GM23338 (cell line): ENCODE data around the gene CELF2. TPM values are rescaled to one million over a fixed set of nuclear protein-coding genes. Genes with fewer than 3 reads are reported as not detected.

Source experiments
- ATAC-seq: fragments of 200-7000 bp; cut with Tn5 transposase; 3 replicates; pipeline ENCODE4 v1.9.1; 2020
- DNase-seq: peaks from one replicate; pipeline ENCODE4 v3.0.0-alpha.2; 2015; ENCODE audit warnings: low spot score
- H2AFZ ChIP-seq: fragments of 200-600 bp; sonication (generic); 2 replicates; pipeline ENCODE4 v1.8.0; 2016; ENCODE audit warnings: antibody characterized with exemption, mild to moderate bottlenecking, moderate library complexity
- H3F3A ChIP-seq: fragments of 200-600 bp; sonication (generic); replicated peaks from 2 replicates; pipeline ENCODE4 v1.8.0; 2017; ENCODE audit warnings: antibody characterized with exemption, mixed run types, low read depth
- H3K27ac ChIP-seq: fragments of 200-600 bp; sonication (generic); 2 replicates; pipeline ENCODE4 v1.6.1; 2016; ENCODE audit warnings: low read depth
- H3K27me3 ChIP-seq: fragments of 200-600 bp; sonication (generic); 2 replicates; pipeline ENCODE4 v1.8.0; 2016; ENCODE audit warnings: mild to moderate bottlenecking, mixed run types, moderate library complexity; ENCODE audit not compliant: insufficient read depth
- H3K36me3 ChIP-seq: fragments of 200-600 bp; sonication (generic); 2 replicates; pipeline ENCODE4 v1.8.0; 2016; ENCODE audit warnings: mild to moderate bottlenecking; ENCODE audit not compliant: insufficient read depth
- H3K4me1 ChIP-seq: fragments of 200-600 bp; sonication (generic); 2 replicates; pipeline ENCODE4 v1.8.0; 2016; ENCODE audit warnings: mild to moderate bottlenecking, moderate library complexity; ENCODE audit not compliant: insufficient read depth
- H3K4me2 ChIP-seq: fragments of 200-600 bp; sonication (generic); 2 replicates; pipeline ENCODE4 v1.7.1; 2017; ENCODE audit warnings: mixed run types
- H3K4me3 ChIP-seq: fragments of 200-600 bp; sonication (generic); 2 replicates; pipeline ENCODE4 v1.6.1; 2016; ENCODE audit warnings: mixed run types
- H3K79me2 ChIP-seq: fragments of 200-600 bp; sonication (generic); replicated peaks from 2 replicates; pipeline ENCODE4 v1.8.0; 2017; ENCODE audit warnings: mild to moderate bottlenecking; ENCODE audit not compliant: insufficient read depth
- H3K9me2 ChIP-seq: fragments of 200-600 bp; sonication (generic); 2 replicates; pipeline ENCODE4 v1.8.0; 2017; ENCODE audit not compliant: insufficient read depth
- H4K20me1 ChIP-seq: fragments of 200-600 bp; sonication (generic); replicated peaks from 2 replicates; pipeline ENCODE4 v1.8.0; 2017; ENCODE audit warnings: mild to moderate bottlenecking; ENCODE audit not compliant: insufficient read depth
- H3K27ac Mint-ChIP-seq: 2 replicates; pipeline ENCODE4 v1.8.0; 2020; ENCODE audit warnings: inconsistent platforms, mild to moderate bottlenecking, moderate library complexity, mixed read lengths
- H3K27me3 Mint-ChIP-seq: 3 replicates; pipeline ENCODE4 v1.8.0; 2022; ENCODE audit warnings: low read depth, mild to moderate bottlenecking, moderate library complexity, mixed read lengths, inconsistent platforms; ENCODE audit not compliant: insufficient read depth, poor library complexity
- H3K36me3 Mint-ChIP-seq: 3 replicates; pipeline ENCODE4 v1.8.0; 2021; ENCODE audit warnings: low read depth, mild to moderate bottlenecking, inconsistent platforms, moderate library complexity, mixed read lengths
- H3K4me1 Mint-ChIP-seq: 3 replicates; pipeline ENCODE4 v1.8.0; 2020; ENCODE audit warnings: mild to moderate bottlenecking, inconsistent platforms, mixed read lengths
- H3K4me3 Mint-ChIP-seq: 3 replicates; pipeline ENCODE4 v1.8.0; 2021; ENCODE audit warnings: moderate library complexity, mild to moderate bottlenecking, inconsistent platforms, mixed read lengths
- H3K9me3 Mint-ChIP-seq: 3 replicates; pipeline ENCODE4 v1.8.0; 2020; ENCODE audit warnings: moderate library complexity, mild to moderate bottlenecking, inconsistent platforms, mixed read lengths
- CREB1 ChIP-seq: fragments of 250-450 bp; sonication (Bioruptor Pico); IDR thresholded peaks from 2 replicates; pipeline ENCODE4 v1.5.0; 2020; ENCODE audit warnings: low read depth, mild to moderate bottlenecking, moderate library complexity
- ETS1 ChIP-seq: IDR thresholded peaks from 2 replicates; pipeline ENCODE4 v1.6.1; 2016; ENCODE audit warnings: antibody characterized with exemption
- EZH2 ChIP-seq: fragments of 200-600 bp; sonication (generic); IDR thresholded peaks from one replicate; pipeline ENCODE4 v1.8.0; 2017; ENCODE audit warnings: antibody characterized with exemption, mild to moderate bottlenecking, low read depth; ENCODE audit not compliant: unreplicated experiment
- EZH2phosphoT487 ChIP-seq: fragments of 200-600 bp; sonication (generic); IDR thresholded peaks from one replicate; pipeline ENCODE4 v1.8.1; 2018; ENCODE audit warnings: antibody characterized with exemption; ENCODE audit not compliant: unreplicated experiment
- JUNB ChIP-seq: IDR thresholded peaks from one replicate; pipeline ENCODE4 v1.6.1; 2016; ENCODE audit warnings: antibody characterized with exemption; ENCODE audit not compliant: unreplicated experiment
- NANOG ChIP-seq: IDR thresholded peaks from 2 replicates; pipeline ENCODE4 v1.6.1; 2016; ENCODE audit warnings: antibody characterized with exemption, borderline replicate concordance
- POLR2AphosphoS5 ChIP-seq: IDR thresholded peaks from 2 replicates; pipeline ENCODE4 v1.6.1; 2016; ENCODE audit warnings: antibody characterized with exemption, low read depth
- STAT1 ChIP-seq: IDR thresholded peaks from one replicate; pipeline ENCODE4 v1.6.1; 2016; ENCODE audit warnings: antibody characterized with exemption; ENCODE audit not compliant: unreplicated experiment
- ZNF114 ChIP-seq: fragments of 250-450 bp; sonication (Bioruptor Pico); IDR thresholded peaks from 2 replicates; pipeline ENCODE4 v1.5.0; 2020; ENCODE audit warnings: mild to moderate bottlenecking, moderate library complexity
- ZNF331 ChIP-seq: fragments of 250-450 bp; sonication (Bioruptor Pico); IDR thresholded peaks from 2 replicates; pipeline ENCODE4 v1.5.0; 2020; ENCODE audit warnings: low read depth, mild to moderate bottlenecking, moderate library complexity
- ZNF462 ChIP-seq: fragments of 250-450 bp; sonication (Bioruptor Pico); IDR thresholded peaks from 2 replicates; pipeline ENCODE4 v1.5.0; 2020; ENCODE audit warnings: mild to moderate bottlenecking, moderate library complexity
- polyA plus RNA-seq: library from polyadenylated mRNA; unstranded; fragments of >200 nt; fragmentation: Nextera tagmentation; extraction: Ambion mirVana; gene quantifications from 2 replicates; pipeline ENCODE4 v1.2.1, GENCODE V29; 2016
- total RNA-seq: library from RNA; depleted of rRNA; stranded (reverse); fragments of >200 nt; shearing (Covaris generic); gene quantifications from 2 replicates; pipeline ENCODE4 v1.2.3, GENCODE V29; 2014
- TF ChIP-seq, protein P1 (sequence below): IDR thresholded peaks from one replicate; pipeline ENCODE4 v1.6.1; 2018; ENCODE audit warnings: antibody characterized with exemption; ENCODE audit not compliant: unreplicated experiment
- TF ChIP-seq, protein P2 (sequence below), 2 experiments: fragments of 200-600 bp in 1 of 2; sonication (generic) in 1 of 2; conservative IDR thresholded peaks; 2 replicates each; pipeline versions ENCODE4 v1.5.1 to v1.6.1; 2016 to 2017; ENCODE audit warnings: antibody characterized with exemption in 2 of 2, low read depth in 2 of 2, mild to moderate bottlenecking in 2 of 2, moderate library complexity in 1 of 2

The CELF2 gene
- total and polyA plus RNA-seq, 2 experiments from 2014 or later, result 18.1 to 22.5 TPM

GRCh38 chr10:11153245-11153644 is 135.6 kb downstream of the CELF2 start:
- peaks cover 47% of the 10 kb centered on the region for H3K4me1 ChIP-seq
- no peaks in the 10 kb centered on the region for H3F3A ChIP-seq
- H3K9me3 Mint-ChIP-seq, result no peaks in the 10 kb centered on the region
- no peaks in the 10 kb centered on the region for H3K27me3 Mint-ChIP-seq
- H3K4me3 Mint-ChIP-seq, result no peak overlapping the region
- H3K4me2 ChIP-seq, result no peak overlapping the region
- DNase-seq, result no peak
- ATAC-seq, result no peak
- no peaks in the 10 kb centered on the region for H4K20me1 ChIP-seq
- no peaks in the 10 kb centered on the region for H3K27me3 ChIP-seq
- no peak overlapping the region for H3K27ac Mint-ChIP-seq
- peaks cover 68% of the 10 kb centered on the region for H3K4me1 Mint-ChIP-seq
- no peak overlapping the region for H2AFZ ChIP-seq
- H3K79me2 ChIP-seq, result peaks cover 5% of the 10 kb centered on the region; the same call in 1 of the 2 replicates
- H3K9me2 ChIP-seq, result no peaks in the 10 kb centered on the region
- TF ChIP-seq CREB1 (CRISPR knock-in tag) (no peak), EZH2 (no peak), JUNB (no peak), EZH2phosphoT487 (no peak), STAT1 (no peak), NANOG (no peak), ZNF462 (CRISPR knock-in tag) (no peak), ZNF114 (CRISPR knock-in tag) (no peak), ETS1 (no peak), POLR2AphosphoS5 (no peak), ZNF331 (CRISPR knock-in tag) (no peak)
- TF ChIP-seq, protein P1, sequence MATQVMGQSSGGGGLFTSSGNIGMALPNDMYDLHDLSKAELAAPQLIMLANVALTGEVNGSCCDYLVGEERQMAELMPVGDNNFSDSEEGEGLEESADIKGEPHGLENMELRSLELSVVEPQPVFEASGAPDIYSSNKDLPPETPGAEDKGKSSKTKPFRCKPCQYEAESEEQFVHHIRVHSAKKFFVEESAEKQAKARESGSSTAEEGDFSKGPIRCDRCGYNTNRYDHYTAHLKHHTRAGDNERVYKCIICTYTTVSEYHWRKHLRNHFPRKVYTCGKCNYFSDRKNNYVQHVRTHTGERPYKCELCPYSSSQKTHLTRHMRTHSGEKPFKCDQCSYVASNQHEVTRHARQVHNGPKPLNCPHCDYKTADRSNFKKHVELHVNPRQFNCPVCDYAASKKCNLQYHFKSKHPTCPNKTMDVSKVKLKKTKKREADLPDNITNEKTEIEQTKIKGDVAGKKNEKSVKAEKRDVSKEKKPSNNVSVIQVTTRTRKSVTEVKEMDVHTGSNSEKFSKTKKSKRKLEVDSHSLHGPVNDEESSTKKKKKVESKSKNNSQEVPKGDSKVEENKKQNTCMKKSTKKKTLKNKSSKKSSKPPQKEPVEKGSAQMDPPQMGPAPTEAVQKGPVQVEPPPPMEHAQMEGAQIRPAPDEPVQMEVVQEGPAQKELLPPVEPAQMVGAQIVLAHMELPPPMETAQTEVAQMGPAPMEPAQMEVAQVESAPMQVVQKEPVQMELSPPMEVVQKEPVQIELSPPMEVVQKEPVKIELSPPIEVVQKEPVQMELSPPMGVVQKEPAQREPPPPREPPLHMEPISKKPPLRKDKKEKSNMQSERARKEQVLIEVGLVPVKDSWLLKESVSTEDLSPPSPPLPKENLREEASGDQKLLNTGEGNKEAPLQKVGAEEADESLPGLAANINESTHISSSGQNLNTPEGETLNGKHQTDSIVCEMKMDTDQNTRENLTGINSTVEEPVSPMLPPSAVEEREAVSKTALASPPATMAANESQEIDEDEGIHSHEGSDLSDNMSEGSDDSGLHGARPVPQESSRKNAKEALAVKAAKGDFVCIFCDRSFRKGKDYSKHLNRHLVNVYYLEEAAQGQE, result no peak
- TF ChIP-seq, protein P2, sequence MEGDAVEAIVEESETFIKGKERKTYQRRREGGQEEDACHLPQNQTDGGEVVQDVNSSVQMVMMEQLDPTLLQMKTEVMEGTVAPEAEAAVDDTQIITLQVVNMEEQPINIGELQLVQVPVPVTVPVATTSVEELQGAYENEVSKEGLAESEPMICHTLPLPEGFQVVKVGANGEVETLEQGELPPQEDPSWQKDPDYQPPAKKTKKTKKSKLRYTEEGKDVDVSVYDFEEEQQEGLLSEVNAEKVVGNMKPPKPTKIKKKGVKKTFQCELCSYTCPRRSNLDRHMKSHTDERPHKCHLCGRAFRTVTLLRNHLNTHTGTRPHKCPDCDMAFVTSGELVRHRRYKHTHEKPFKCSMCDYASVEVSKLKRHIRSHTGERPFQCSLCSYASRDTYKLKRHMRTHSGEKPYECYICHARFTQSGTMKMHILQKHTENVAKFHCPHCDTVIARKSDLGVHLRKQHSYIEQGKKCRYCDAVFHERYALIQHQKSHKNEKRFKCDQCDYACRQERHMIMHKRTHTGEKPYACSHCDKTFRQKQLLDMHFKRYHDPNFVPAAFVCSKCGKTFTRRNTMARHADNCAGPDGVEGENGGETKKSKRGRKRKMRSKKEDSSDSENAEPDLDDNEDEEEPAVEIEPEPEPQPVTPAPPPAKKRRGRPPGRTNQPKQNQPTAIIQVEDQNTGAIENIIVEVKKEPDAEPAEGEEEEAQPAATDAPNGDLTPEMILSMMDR (conservative IDR thresholded peaks at IDR 0.05; ENCODE audit: low read depth in 2 of 2), result no peak
- H3K36me3 Mint-ChIP-seq, result no peaks in the 10 kb centered on the region
- no peaks in the 10 kb centered on the region for H3K36me3 ChIP-seq
- H3K4me3 ChIP-seq, result no peak overlapping the region
- H3K27ac ChIP-seq, result no peak overlapping the region
